KBM-7 (cell line): Measurements from ENCODE around the gene NARF.

Source experiments
- DNase-seq: peaks from one replicate; pipeline ENCODE4 v3.0.0-alpha.2; 2015
- in situ Hi-C: fragments of 300-500 bp; cut with MboI; formaldehyde crosslinking; loops from 2 replicates; pipeline ENCODE4 v1.14.3; 2020; ENCODE audit warnings: low sequenced_read_pairs, low pct_unique_long_range_greater_than_20kb, mixed read lengths

Gene NARF

DNA sequence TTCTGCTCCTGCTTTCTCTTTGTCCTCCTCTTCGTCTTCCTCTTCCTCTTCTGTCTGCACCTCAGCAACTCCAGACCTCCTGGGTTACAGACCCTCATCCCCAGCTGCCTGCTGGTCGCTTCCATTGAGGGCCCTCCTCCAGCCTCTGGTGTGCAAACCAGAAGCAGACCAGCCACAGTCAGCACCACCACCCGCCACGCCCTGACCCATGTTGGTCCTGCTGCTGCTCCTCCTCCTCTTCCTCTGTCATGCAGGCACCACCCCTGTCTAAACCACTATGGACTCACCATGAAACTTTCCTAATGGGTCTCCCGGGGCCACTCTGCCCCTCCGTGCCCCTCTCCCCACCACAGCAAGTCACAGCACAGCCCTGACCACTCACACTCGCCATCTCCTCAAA lies 28.7 kb upstream of the NARF start:
- in situ Hi-C loops, result no loop called here
- no peak for DNase-seq

DNA sequence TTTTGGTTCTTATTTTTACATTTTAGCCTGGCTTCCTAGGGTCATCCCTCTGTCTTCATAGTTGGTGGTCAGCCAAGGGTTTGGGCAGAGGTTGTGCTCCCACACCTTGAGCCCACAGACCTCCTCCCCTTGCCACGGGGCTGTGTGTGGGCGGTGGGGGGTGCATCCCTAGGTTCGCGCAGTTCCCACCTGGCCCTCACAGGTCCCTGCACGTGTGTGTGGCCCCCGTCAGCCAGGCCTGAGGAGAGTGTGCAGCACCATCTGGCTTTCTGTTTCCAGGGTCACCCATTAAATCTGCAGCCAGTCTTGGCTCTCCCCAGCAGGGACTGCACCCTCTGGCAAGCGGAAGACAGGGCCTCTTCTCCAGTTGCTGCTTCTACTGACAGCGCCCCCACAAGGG lies 26.5 kb upstream of the NARF start:
- in situ Hi-C loops, result no loop called here
- no peak for DNase-seq

GRCh38 chr17:82433560-82434215 lies 24.9 kb upstream of the NARF start:
- in situ Hi-C loops, result no loop called here
- DNase-seq, result no peak

DNA sequence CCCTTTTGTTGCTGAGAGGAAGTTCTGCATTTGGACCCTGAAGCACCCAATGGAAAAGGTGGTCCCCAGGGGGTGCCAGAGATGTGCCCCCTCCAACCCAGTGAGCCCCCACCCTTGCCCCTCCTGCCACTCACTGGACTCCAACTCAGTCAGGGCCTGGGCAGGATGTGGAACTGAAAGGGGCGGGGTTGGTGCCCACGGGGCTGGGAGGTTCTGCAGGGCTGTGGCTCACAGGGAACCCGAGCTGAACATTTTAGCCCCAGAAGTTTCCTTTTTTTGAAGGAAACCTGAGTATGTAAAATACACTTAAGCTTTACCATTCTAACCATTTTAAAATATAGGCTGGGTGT lies 24.4 kb upstream of the NARF start:
- DNase-seq, result no peak
- in situ Hi-C loops, result no loop called here

GRCh38 chr17:82435103-82435502 lies 23.4 kb upstream of the NARF start:
- no peak for DNase-seq
- in situ Hi-C loops, result no loop called here

DNA sequence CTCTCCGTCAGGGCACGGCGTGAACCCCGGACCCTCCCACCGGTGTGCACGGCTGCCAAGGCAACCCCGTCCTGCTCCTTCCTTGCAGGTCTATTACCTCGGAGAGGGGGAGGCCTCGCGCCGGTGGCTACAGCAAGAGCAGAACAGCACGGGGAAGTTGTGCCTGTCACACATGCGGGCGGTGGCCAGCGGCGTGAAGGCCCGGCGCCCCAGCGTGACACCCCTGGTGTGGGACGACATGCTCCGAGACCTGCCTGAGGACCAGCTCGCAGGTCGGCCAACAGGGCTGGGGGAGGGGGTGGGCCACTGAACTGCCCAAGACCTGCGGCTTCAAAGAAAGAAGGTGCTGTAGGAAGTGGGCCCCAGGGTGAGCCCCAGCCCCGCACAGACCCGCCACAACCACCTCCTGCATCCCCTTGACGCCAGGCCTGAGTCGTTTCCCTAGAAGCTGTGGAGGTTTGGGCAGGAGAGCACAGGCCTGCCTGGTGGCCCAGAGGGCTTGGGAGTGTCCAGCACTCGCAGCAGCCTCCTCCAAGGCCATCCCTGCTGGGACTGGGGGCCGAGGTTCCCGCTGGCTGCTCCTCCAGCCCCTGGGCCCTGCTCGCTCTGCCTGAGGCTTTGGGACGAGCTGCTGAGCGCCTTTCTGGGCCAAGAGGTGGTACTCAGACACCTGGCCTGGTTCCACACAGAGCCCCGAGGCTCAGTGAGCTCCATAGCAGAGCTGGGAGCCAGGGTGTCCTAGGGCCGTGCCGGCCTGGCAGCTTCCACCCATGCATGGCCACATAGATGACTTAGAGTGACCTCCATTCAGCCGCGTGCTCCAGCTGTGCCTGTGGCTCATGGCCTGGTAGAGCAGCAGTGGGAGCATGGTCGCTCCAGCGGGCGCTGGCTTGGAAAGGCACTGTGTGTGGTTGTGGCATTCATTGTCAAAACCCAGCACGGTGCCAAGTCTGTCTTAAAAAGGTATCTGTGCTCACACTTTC lies 22.6 kb upstream of the NARF start:
- no peak for DNase-seq
- in situ Hi-C loops, result no loop called here

GRCh38 chr17:82436601-82437324 lies 21.8 kb upstream of the NARF start:
- in situ Hi-C loops, result no loop called here
- DNase-seq, result no peak

DNA sequence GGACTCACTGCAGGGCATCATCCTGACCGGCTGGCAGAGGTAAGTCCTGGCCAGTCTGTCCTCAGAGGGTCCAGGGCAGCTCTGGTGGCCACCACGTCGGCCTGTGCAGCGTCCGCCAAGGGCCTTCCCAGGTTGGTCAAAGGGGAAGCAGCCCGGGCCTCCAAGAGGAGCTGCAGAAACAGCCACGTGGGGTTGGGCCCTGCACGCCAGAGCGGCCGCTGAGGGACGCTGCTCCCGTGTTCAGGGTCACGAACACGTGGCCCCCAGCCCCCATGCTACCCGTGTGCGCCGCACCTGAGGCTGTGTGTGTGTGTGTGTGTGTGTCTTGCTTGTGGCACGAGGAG lies 21.2 kb upstream of the NARF start:
- no peak for DNase-seq
- in situ Hi-C loops, result no loop called here

DNA sequence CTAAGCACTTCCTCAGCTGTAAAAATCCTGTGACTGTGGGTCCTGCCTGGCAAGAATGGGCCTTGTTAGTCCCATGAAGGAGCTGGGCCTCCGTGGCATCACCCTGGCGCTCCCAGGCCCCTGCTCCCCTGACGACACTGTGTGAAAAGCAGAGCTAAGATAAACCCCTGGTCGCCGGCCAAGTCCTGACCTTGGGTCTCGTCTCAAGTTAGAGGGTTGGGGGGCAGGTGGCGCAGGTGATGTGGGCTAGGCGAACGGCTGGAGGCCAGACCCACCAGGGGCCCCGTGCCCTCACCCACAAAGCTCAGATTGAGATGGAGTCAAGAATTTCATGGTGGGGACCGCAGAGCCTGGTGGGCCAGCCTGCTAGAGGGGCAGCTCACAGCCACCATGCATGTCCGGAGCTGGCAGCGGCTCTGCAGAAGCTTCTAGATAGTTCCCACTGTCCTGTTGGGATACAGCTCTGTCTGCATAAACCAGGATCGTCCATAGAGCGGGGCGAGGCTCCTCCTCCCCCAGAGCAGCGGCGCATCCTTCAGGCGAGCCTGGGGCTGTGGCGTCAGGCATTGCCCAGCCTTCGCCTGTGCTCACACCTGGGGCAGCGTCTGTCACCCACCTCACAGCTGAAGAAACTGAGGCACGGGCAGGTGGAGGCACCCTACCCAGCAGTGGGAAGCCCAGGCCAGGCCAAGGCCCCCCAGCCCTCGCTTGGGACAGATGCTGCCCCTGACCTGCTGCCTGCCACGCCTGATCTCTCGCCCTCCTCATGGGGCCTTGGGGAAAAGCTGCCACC lies 19.9 kb upstream of the NARF start:
- in situ Hi-C loops, result no loop called here
- DNase-seq, result no peak

- DNase-seq, result no peak
- in situ Hi-C loops, result no loop called here
Observed at GRCh38 chr17:82439194-82439828, 19.2 kb upstream of the NARF start.

DNA sequence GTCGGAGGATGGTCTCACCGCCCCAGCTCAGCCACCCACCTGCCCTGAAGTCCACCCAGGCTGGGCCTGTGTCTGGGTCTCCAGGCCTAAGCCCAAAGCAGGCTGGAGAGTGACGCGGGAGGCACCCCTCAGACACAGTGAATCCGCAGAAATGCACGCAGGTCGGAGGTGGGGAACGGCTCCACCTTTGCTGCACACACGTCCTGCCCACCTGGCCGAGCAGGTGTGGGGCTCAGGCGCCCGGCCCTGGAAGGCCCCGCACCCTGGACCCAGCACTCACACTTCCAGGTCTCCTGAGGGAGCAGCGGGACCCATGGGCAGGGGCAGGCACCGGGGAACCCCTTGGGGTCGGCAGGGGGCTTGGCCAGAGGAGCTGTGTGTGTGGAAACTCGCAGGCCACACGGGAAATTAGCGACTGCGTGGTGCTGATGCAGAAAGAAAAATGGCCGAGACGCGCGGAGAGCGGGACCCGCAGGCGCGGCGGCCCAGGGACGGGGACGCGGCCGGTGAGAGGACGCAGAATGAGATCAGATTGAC lies 18.6 kb upstream of the NARF start:
- no peak for DNase-seq
- in situ Hi-C loops, result no loop called here

GRCh38 chr17:82440469-82440981 lies 18.0 kb upstream of the NARF start:
- DNase-seq, result peak; percentile 18
- in situ Hi-C loops, result no loop called here

DNA sequence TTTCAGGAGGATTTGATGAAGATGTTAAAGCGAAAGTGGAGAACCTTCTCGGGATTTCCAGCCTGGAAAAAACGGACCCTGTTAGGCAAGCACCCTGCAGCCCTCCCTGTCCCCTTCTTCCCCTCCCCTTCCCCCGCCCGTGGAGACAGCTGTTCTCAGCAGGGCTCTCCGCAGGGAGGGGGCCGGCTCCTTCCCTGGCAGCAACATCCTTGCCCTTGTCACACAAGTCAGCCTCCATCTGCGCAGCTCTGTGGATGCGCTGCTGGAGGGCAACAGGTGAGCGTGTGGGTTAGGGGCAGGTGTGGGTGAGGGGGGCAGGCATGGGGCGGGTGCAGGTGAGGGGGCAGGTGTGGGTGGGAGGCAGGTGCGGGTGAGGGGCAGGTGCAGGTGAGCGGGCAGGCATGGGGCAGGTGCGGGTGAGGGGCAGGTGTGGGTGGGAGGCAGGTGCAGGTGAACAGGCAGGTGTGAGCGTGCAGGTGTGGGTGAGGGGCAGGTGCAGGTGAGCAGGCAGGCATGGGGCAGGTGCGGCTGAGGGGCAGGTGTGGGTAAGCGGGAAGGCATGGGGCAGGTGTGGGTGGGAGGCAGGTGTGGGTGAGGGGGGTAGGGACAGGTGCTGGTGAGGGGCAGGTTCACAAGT lies 17.4 kb upstream of the NARF start:
- in situ Hi-C loops, result no loop called here
- DNase-seq, result no peak

- no peak for DNase-seq
- in situ Hi-C loops, result no loop called here
Observed at GRCh38 chr17:82441691-82442487, 16.7 kb upstream of the NARF start.

- in situ Hi-C loops, result no loop called here
- DNase-seq, result no peak
Observed at GRCh38 chr17:82442643-82443464, 15.7 kb upstream of the NARF start.

GRCh38 chr17:82443465-82444283 lies 14.9 kb upstream of the NARF start:
- no peak for DNase-seq
- in situ Hi-C loops, result no loop called here
